Peyer's patch (tissue), 4 donors: ENCODE results near the gene CFAP97D1.

Experiments
- CTCF ChIP-seq, 6 experiments: fragments of 450-650 bp in 4 of 6; fragments of 200-600 bp in 2 of 6; sonication (generic) in 1 of 6; IDR thresholded peaks; one replicate each; pipeline ENCODE4 v1.5.1; 2017 to 2019; ENCODE audit warnings: antibody characterized with exemption in 6 of 6, mild to moderate bottlenecking in 3 of 6, moderate library complexity in 1 of 6
- POLR2A ChIP-seq, 2 donors: fragments of 450-650 bp; IDR thresholded peaks; one replicate each; pipeline ENCODE4 v1.5.1; 2017; ENCODE audit warnings: antibody characterized with exemption in 2 of 2, mild to moderate bottlenecking in 2 of 2, moderate library complexity in 2 of 2

- TF ChIP-seq POLR2A (IDR thresholded peaks at IDR 0.05), result no peak
- TF ChIP-seq CTCF (IDR thresholded peaks at IDR 0.05), result no peak
Observed at GRCh38 chr17:43818966-43819365, 38.7 kb downstream of the CFAP97D1 start.
